Right lobe of liver (tissue), 6 donors: ENCODE measurements around the gene ASB13. TPM values are rescaled to one million over a fixed set of nuclear protein-coding genes. Genes with fewer than 3 reads are reported as not detected.
"Not testable (repeated sequence)": the region's sequence is repeated elsewhere in the genome, so short reads cannot be mapped to it uniquely, and the experiment has no call there.

Experiments
- ATAC-seq, 4 donors: fragments of 200-7000 bp; cut with Tn5 transposase; one replicate each; pipeline ENCODE4 v1.9.1; 2020; ENCODE audit warnings: mild to moderate bottlenecking in 4 of 4, moderate library complexity in 4 of 4
- DNase-seq, 3 donors: peaks; one replicate each; pipeline ENCODE4 v3.0.0-alpha.2; 2020
- H3K27ac ChIP-seq, 3 donors: fragments of 200-600 bp; one replicate each; pipeline ENCODE4 v1.8.0; 2022
- H3K27me3 ChIP-seq, 2 donors: fragments of 200-600 bp; one replicate each; pipeline ENCODE4 v1.8.0; 2022
- H3K36me3 ChIP-seq, 4 donors: fragments of 200-600 bp; sonication (generic) in 1 of 4; one replicate each; pipeline versions ENCODE4 v1.5.1 to v1.8.0; 2017 to 2022; ENCODE audit warnings: control low read depth in 1 of 4
- H3K4me1 ChIP-seq, 4 donors: fragments of 200-600 bp; sonication (generic) in 1 of 4; one replicate each; pipeline versions ENCODE4 v1.5.1 to v1.8.0; 2017 to 2022; ENCODE audit warnings: control low read depth in 1 of 4
- H3K4me3 ChIP-seq, 3 donors: fragments of 200-600 bp; one replicate each; pipeline ENCODE4 v1.8.0; 2022
- H3K9me3 ChIP-seq, 4 donors: fragments of 200-600 bp; sonication (generic) in 1 of 4; one replicate each; pipeline versions ENCODE4 v1.5.1 to v1.8.0; 2017 to 2022; ENCODE audit warnings: control low read depth in 1 of 4
- CTCF ChIP-seq, 4 donors: fragments of 200-600 bp in 3 of 4; fragments of 450-650 bp in 1 of 4; IDR thresholded peaks; one replicate each; pipeline versions ENCODE4 v1.5.1 to v1.8.0; 2016 to 2022; ENCODE audit warnings: antibody characterized with exemption in 4 of 4, mild to moderate bottlenecking in 2 of 4
- POLR2A ChIP-seq: fragments of 450-650 bp; IDR thresholded peaks from one replicate; pipeline ENCODE4 v1.6.1; 2017; ENCODE audit warnings: antibody characterized with exemption, mild to moderate bottlenecking
- WGBS: methylation state at CpG from one replicate; pipeline ENCODE4 v1.1.6; 2018; ENCODE audit warnings: low coverage, low lambda C conversion rate; ENCODE audit not compliant: insufficient coverage; ENCODE audit errors: missing lambda C conversion rate; 5-methylcytosine and 5-hydroxymethylcytosine counted together
- intact Hi-C, 2 donors: fragments of 100-400 bp; cut with DNase I; formaldehyde crosslinking; loops; one replicate each; pipeline versions ENCODE4 v1.11.2 to v1.14.1; 2022
- total RNA-seq, 6 experiments: library from RNA; depleted of rRNA in 2 of 6; stranded (reverse); fragments of >200 nt in 2 of 6; fragmentation: NEBNext Ultra II Directional in 3 of 6; extraction: Animal tissue kit (Norgen Biotek cat#: 25700) in 3 of 6; gene quantifications; one replicate each; pipeline versions ENCODE4 v1.1.0 to v1.2.4, GENCODE V29; 2016 to 2023
- donor health status: DM: no; HTN: yes; CAD: no.
- donor health status: DM: no; HTN: no; CAD: no.
- donor health status: DM: no; HTN: no; CAD: no.
- donor health status: DM: no; HTN: yes; CAD: no.
- donor health status: DM: no; HTN: yes; CAD: no.

The ASB13 gene
- total RNA-seq, 6 experiments from 2014 or later: 19.7 to 117 (median 64.7) TPM

- peak overlapping the region in 2 of 3 donors; percentile 15 to 24 for H3K4me3 ChIP-seq
- TF ChIP-seq POLR2A: peak; percentile 56
- no peak for TF ChIP-seq CTCF (IDR thresholded peaks at IDR 0.05)
- no peaks in the 10 kb centered on the region for H3K9me3 ChIP-seq
- H3K27me3 ChIP-seq: no peaks in the 10 kb centered on the region
- peak overlapping the region; percentile 31 to 74 (median 67) for H3K27ac ChIP-seq
- ATAC-seq (peak; percentile 76 to 87 (median 83)), DNase-seq (peak; percentile 84 to 96 (median 94))
- H3K36me3 ChIP-seq: no peaks in the 10 kb centered on the region
- H3K4me1 ChIP-seq: peaks cover 0 to 48% (median 23%) of the 10 kb centered on the region in 4 donors
- intact Hi-C loops: loop anchor here in 1 of 2 donors (10.0 kb wide), 1 partner anchor 181 kb away; no protein-coding TSS in a partner anchor
- WGBS: 18% methylated on average over 13 of the region's 13 CpGs
These were observed 40.2 kb downstream of the ASB13 start for GRCh38 chr10:5625992-5626777.

GRCh38 chr10:5624701-5625100 lies 41.7 kb downstream of the ASB13 start:
- H3K4me3 ChIP-seq: no peak overlapping the region
- TF ChIP-seq CTCF (IDR thresholded peaks at IDR 0.05): no peak
- no peak for TF ChIP-seq POLR2A
- H3K27me3 ChIP-seq: no peaks in the 10 kb centered on the region
- DNase-seq (peak in 1 of 3 donors; percentile 54), ATAC-seq (no peak)
- 91% methylated on average over 4 of the region's 24 CpGs for WGBS
- no peak overlapping the region for H3K27ac ChIP-seq
- H3K4me1 ChIP-seq: peaks cover 0 to 43% (median 20%) of the 10 kb centered on the region in 4 donors
- no peaks in the 10 kb centered on the region for H3K9me3 ChIP-seq
- intact Hi-C loops: loop anchor here (5.0 to 10.0 kb wide), 2 partner anchors 180 to 182 kb away; no protein-coding TSS in a partner anchor
- no peaks in the 10 kb centered on the region for H3K36me3 ChIP-seq

GRCh38 chr10:5623081-5623748 lies 43.2 kb downstream of the ASB13 start:
- DNase-seq (peak; percentile 93 to 96 (median 95)), ATAC-seq (peak; percentile 82 to 90 (median 84))
- 11% methylated on average over 9 of the region's 19 CpGs for WGBS
- Histone ChIP-seq H3K9me3 (no peaks in the 10 kb centered on the region), H3K4me3 (no peak overlapping the region), H3K27ac (no peak overlapping the region), H3K27me3 (no peaks in the 10 kb centered on the region), H3K4me1 (peaks cover 0 to 28% (median 13%) of the 10 kb centered on the region in 4 donors), H3K36me3 (no peaks in the 10 kb centered on the region)
- intact Hi-C loops: loop anchor here (5.0 to 10.0 kb wide), 2 partner anchors 178 to 181 kb away; no protein-coding TSS in a partner anchor
- TF ChIP-seq CTCF (IDR thresholded peaks at IDR 0.05): peak; percentile 87 to 97 (median 95)
- no peak for TF ChIP-seq POLR2A

- DNase-seq (peak in 1 of 3 donors; percentile 17), ATAC-seq (no peak)
- Histone ChIP-seq H3K4me1 (peaks cover 0 to 19% (median 9%) of the 10 kb centered on the region in 4 donors), H3K27ac (no peak overlapping the region), H3K9me3 (no peaks in the 10 kb centered on the region), H3K4me3 (no peak overlapping the region), H3K36me3 (no peaks in the 10 kb centered on the region), H3K27me3 (no peaks in the 10 kb centered on the region)
- WGBS: 78% methylated on average over 3 of the region's 6 CpGs
- intact Hi-C loops: loop anchor here (5.0 to 10.0 kb wide), 2 partner anchors 178 to 180 kb away; no protein-coding TSS in a partner anchor
- TF ChIP-seq CTCF (IDR thresholded peaks at IDR 0.05) (no peak), POLR2A (no peak)
These were observed 44.0 kb downstream of the ASB13 start for GRCh38 chr10:5622186-5622960.

- not testable (repeated sequence) for H3K4me3 ChIP-seq, H3K27me3 ChIP-seq, ATAC-seq, DNase-seq, H3K27ac ChIP-seq, H3K36me3 ChIP-seq, H3K9me3 ChIP-seq
- intact Hi-C loops: loop anchor here (5.0 to 10.0 kb wide), 2 partner anchors 177 to 179 kb away; no protein-coding TSS in a partner anchor
- H3K4me1 ChIP-seq: peaks cover 0 to 11% (median 5%) of the 10 kb centered on the region in 4 donors
- 60% methylated on average over 2 of the region's 6 CpGs for WGBS
These were observed 45.0 kb downstream of the ASB13 start for GRCh38 chr10:5621371-5621770.
